GM21825 (cell line): ENCODE data around the gene LAG3.

Source experiments
- ATAC-seq: cut with Tn5 transposase; IDR thresholded peaks from one replicate; pipeline ENCODE4 v1.9.1; 2021; ENCODE audit warnings: mild to moderate bottlenecking, moderate library complexity; ENCODE audit not compliant: unreplicated experiment

The LAG3 gene

DNA sequence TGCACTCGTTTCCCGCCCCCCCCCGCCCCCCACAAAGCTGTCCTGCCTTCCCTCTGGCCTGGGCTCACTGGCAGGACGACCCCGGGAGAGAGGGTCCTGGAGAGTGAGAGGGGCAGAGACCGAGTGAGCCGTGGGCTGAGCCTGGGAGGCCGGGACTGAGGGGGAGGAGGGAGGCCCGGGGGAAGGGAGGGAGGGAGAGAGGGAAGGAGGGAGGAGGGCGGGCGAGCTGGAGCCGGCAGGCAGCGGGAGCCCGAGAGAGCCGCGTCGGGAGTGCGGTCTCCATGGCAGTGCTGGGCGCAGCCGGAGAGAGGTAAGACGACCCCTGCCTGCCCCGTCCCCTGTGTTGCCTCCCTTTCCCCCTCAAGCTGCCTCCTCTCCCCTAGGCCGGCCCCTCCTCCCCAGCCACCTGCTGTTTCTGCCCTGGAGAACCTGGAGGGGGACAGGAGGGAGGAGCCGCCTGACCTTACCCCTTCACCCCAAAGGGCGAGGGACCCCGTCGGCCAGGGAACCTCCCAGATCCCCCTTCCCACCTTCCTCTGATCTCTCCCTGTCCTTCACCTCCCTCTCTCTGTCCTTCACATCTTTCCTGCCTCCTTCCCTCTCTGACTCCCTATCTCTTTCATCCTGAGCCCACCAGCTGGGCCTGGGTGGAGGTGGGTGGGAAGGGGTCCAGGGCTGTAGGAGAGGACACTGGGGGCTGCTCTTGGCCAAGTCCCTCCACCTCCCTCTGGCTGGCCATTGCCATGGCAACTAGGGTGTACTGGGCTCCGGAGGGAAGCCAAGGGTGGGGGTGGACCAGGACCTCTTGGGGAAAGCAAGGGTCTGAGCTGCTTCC, 49.5 kb downstream of the LAG3 start, which contains the start of gene GPR162:
GPR162 (plus strand) TSS at position 231 of the 835 bp plus-strand sequence. CDS start 2,078 bp downstream, outside the sequence.
- no peak for ATAC-seq

DNA sequence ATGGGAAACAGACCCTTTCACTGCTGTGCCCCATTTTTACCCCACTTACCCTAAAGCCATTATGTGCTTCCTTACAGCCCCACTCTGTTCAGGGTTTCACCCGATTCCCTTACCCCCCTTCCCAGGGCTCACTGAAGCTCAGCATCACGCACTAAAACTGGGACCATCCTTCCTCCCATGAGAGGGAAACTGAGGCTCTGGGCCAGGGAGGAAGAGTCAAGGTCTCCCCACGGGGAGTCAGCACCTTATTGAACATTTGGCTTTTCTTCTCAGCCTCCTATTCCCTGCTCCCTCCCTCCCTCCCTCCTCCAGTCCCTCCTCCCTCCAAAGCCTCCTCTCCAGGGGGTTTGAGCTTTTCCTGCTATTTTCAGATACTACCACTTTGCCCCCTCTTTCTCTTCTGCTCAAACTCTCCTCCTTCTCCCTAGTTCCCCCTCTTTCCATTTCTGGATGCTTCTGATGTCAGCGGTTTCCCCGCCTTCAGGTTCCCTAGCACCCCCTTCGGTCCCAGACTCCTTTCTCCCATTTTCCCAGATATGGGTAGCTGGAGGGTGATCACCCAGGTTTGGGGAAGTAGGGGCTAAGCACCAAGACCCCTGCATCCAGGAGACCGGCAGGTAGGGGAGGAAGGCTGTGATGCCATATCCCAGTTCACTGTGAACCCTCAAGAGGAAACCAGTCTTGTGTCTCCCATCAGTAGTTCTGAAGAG, 50.3 kb downstream of the LAG3 start:
- no peak for ATAC-seq

DNA sequence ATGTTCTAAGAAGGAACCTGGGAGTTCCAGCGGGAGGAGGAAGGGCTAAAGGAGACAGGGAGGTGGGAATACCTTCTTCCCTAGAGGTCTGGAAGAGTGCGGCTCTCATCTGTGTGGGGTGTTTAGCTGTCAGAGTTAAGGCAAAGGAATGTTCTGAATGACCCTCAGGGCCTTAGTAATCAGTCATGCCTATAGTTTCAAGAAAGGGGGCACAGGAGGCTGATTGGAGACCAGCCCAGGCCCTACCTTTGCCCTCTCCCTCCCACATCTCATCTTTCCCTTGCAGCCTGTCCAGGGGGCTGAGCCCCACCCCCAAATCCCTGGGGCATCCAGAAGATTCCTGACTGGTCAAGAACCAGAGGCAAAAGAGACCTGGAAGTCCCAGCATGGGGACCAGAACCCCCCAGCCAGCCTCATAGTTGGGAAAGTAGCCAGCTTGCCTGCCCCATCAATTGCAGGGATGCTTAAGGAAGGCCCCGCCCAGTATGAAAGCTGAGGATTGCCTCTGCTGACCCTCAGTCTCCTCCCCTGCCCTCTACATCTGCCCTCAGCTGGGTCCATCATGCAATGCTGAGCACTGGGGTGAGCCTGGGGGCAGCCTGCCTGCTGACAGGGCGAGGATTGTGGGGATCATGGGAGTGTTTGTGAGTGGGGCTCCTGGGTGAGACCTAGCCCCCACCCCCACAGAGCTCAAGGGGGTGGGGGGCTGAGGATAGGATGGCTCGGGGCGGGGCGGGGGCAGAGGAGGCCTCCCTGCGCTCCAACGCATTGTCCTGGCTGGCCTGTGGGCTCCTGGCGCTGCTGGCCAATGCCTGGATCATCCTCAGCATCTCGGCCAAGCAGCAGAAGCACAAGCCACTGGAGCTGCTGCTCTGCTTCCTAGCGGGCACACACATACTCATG, 51.1 kb downstream of the LAG3 start:
- ATAC-seq = no peak

DNA sequence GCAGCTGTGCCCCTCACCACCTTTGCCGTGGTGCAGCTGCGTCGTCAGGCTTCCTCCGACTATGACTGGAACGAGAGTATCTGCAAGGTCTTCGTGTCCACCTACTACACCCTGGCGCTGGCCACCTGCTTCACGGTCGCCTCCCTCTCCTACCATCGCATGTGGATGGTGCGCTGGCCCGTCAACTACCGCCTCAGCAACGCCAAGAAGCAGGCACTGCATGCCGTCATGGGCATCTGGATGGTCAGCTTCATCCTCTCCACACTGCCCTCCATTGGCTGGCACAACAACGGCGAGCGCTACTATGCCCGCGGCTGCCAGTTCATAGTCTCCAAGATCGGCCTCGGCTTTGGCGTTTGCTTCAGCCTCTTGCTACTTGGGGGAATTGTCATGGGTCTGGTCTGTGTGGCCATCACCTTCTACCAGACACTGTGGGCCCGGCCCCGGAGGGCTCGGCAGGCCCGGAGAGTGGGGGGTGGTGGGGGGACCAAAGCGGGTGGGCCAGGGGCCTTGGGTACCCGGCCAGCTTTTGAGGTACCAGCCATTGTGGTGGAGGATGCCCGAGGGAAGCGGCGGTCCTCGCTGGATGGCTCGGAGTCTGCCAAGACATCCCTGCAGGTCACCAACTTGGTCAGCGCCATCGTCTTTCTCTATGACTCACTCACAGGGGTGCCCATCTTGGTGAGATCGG, 51.9 kb downstream of the LAG3 start:
- ATAC-seq = no peak

DNA sequence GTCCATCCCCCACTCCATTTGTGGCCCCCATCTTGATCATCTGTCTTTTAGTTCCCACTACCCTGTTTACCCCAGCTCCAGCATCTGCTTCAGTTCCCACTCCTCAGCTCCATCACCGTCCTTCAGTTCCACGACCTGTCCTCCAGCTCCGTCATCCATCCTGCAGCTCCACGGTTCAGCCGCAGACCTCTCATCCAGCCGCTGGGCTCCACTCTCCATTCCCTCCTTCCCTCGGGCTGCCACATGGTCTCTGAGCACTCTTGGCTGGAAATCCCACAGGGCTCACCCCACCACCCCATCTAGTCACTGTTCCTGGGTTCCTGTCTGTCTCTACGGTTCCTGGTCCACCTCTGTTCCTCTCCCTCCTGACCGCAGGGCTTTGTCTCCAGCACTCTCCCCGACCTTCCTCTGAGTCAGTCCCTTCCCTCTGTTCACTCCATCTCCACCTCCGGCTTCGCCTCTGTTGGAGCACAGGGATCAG, 52.6 kb downstream of the LAG3 start:
- ATAC-seq = no peak

DNA sequence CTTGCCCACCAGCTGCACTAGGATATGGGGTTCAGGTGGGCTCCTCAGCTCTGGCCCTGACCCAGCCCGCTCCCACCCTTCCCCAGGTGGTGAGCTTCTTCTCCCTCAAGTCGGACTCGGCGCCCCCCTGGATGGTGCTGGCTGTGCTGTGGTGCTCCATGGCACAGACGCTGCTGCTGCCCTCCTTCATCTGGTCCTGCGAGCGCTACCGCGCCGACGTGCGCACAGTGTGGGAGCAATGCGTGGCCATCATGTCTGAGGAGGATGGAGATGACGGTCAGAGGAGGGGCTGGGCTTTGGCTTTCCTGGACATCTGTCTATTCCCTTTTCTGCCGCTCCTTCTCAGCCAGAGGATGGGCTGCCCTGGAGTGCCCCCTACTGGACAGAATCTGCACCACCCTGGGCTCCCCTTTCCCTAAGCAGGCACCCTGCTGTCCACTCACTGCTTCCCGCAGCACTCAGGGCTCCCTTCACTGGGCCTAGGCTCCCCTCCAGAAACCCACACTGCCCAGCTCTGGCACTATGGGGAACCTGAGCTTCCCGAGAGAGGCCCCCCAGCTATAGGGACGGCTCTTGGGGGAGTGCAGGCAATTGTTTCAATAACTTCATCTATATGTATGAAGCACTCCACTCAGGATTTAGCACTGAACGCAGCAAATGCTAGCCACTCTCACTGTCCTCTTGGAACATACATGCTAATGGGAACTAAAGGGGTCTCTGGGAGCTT, 53.2 kb downstream of the LAG3 start:
- no peak for ATAC-seq

DNA sequence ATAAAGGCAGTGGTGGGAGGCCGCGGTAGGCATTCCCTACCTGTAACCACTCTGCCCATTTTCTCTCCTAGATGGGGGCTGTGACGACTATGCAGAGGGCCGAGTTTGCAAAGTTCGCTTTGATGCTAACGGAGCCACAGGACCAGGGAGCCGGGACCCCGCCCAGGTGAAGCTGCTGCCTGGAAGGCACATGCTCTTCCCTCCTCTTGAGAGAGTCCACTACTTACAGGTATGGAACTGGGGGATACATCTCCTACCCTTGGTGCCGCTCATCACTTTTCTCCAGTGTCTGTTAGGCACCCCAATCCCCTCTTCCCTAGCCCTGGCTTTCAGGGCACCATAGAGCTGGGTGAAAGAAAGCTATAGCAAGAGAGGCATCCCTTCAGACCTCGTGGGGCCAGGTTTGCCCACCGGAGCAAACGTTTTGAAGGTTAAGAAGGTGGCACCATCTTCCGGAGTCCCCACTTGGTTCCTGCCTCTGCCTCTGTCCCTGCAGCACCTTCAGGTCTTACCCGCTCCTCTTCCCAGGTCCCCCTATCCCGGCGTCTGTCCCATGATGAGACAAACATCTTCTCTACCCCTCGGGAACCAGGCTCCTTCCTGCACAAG, 53.9 kb downstream of the LAG3 start:
- no peak for ATAC-seq

DNA sequence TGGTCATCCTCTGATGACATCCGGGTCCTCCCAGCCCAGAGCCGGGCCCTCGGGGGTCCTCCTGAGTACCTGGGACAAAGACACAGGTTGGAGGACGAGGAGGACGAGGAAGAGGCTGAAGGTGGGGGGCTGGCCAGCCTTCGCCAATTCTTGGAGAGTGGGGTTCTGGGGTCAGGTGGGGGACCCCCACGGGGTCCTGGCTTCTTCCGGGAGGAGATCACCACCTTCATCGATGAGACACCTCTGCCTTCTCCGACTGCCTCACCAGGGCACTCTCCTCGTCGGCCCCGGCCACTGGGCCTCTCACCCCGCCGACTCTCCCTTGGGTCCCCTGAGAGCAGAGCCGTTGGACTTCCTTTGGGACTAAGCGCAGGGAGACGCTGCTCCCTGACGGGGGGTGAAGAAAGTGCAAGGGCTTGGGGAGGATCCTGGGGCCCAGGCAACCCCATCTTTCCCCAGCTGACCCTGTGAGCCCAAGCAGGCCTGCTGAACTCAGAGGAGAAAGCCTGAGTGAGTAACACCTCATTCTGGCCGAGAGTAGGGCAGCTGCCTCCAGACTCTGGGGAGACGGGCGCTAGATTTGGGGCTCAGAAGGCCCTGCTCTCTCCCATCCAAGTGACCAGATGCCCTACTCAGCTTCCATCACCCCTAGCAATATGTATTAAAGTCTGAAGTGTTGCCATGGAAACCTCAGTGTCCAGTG, 54.6 kb downstream of the LAG3 start:
- ATAC-seq = no peak

DNA sequence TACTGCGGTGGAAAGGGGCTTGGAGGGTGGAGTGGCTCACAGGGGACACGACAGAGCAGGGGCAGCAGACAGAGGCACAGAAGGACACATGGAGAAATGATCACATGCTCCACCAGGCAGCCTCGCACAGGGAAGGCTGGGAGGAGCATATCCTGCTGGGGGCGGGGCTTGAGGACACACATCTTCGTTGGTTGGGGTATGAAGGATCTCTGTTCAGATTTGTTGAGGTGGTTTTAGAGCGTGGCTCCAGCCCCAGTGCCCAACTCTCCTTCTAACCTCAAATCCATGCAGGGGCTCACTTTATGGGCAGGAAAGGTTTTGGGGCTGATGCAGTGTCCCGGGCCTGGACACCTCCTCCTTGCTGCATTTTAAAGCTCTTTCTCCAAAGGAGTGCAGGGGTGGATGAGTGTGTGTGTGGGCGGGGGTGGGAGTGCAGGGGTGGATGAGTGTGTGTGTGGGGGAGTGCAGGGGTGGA, 55.2 kb downstream of the LAG3 start:
- no peak for ATAC-seq
